Right hindlimb (tissue), 1 donor: ENCODE measurements around the gene HAVCR2.
A peak's percentile ranks its signal among the peaks of the same experiment; 100 is the strongest.

ENCODE experiments used
- DNase-seq: peaks from one replicate; pipeline ENCODE4 v3.0.0-alpha.2; 2018

The HAVCR2 gene

DNA sequence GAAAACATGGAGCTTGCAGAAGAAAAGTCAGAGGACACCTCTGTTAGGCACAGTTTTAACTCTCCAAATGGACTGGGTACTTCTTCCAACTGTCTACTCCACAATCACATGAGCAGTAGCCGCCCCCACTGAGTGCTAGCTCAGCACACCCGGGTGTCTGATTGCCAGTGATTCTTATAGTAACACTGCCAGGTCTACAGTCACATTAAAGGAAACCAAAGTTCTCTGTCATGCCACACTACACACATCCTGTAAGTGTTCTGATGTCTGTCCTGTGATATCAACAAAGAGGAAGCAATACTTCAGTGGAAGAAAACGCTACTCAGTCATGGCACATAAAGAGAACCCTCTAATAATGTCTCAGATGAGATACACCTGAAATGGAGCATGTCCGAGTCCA lies at the start of gene HAVCR2:
TSS of gene HAVCR2 (minus strand) at position 69 of the 400 bp plus-strand sequence. CDS start at position 8, 61 bp downstream.
- no peak for DNase-seq

DNA sequence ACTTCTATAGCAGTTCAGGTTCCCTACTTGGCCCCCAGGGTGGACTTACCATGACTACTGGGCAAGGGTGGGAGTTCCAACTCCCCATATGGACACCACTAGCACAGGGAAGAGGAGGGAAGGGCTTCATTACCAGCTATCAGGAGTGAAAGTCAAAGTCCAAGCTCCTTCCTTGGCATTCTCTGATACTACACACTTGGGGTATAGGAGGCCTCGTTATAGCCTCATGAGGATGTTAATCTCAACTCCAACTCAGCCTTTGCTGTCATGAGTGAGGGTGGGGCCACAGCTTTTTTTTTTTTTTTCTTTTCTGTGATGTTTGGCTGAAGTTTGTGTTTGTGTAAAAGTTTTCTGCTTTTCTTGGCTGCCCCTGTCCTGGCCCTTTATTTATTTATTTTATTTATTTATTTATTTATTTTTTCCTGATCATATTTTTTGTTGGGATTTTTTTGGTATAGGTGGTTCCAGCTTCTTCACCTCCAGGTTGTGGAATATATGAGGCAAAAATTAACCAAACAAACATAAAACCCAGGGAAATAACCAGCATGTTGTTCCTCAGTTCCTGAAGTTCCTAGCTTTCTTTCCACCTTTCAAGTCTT lies 48.5 kb upstream of the HAVCR2 start:
- DNase-seq, result no peak

DNA sequence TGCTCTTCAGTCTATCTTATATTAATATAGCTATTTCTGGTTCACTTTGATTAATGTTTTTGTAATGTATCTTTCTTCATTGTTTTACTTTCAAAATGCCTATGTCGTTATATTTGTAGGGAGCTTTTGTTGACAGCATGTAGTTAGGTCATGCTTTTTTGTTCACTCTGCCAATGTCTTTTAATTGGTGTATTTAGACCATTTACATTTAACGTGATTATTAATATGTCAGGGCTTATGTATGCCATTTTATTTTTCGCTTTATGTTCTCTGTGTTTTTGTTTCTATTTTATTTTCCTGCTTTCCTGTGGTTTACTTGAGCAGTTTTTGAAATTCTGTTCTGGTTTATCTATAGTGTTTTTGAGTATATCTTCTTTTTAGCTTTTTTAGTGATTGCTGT lies 46.5 kb upstream of the HAVCR2 start:
- no peak for DNase-seq

DNA sequence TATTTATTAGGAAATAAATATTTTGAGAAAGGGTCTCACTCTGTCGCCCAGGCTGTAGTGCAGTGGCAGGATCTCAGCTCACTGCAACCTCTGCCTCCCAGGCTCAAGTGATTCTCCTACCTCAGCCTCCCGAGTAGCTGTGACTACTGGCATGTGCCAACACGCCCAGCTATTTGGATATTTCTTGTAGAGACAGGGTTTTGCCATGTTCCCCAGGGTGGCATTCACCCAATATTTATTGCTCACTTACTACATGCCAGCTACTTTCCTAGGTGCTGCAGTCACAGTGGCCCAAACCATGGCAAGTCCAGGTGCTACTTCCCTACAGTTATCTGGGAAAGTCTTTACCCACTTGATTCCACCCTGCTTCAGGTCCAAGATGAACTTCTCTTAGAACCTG lies 42.2 kb upstream of the HAVCR2 start:
- DNase-seq, result no peak

DNA sequence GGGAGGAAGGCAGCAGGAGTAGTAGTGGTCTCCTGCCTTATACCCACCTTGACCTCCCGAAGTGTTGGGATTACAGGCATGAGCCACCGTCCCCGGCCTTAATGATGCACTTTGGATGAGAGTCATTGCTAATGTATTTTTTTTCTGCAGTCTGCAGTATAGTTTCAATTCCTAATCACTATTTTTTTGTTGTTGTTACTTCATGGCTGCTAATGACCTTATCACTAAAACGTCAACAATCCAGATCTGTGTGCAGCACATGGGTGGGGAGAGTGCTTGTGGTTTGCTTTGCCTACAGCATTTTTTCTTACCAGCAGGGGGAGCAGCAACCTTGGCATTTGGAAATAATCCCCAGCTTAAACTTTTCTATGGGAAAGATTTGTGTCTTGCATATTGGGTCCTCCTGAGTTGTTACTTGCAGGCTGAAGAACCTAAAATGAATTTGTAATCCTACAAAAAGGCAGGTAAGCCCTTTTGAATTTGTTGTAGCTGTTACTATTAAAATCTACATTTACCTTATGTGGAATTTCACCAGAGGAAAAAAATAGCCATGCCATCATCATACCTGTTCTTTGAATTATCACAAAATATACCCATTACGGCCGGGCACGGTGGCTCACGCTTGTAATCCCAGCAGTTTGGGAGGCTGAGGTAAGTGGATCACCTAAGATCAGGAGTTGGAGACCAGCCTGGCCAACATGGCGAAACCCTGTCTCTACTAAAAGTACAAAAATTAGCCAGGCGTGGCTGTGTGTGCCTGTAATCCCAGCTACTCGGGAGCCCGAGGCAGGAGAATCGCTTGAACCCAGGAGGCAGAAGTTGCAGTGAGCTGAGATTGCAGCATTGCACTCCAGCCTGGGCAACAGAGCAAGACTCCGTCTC lies 40.1 kb upstream of the HAVCR2 start:
- DNase-seq, result peak; percentile 70

DNA sequence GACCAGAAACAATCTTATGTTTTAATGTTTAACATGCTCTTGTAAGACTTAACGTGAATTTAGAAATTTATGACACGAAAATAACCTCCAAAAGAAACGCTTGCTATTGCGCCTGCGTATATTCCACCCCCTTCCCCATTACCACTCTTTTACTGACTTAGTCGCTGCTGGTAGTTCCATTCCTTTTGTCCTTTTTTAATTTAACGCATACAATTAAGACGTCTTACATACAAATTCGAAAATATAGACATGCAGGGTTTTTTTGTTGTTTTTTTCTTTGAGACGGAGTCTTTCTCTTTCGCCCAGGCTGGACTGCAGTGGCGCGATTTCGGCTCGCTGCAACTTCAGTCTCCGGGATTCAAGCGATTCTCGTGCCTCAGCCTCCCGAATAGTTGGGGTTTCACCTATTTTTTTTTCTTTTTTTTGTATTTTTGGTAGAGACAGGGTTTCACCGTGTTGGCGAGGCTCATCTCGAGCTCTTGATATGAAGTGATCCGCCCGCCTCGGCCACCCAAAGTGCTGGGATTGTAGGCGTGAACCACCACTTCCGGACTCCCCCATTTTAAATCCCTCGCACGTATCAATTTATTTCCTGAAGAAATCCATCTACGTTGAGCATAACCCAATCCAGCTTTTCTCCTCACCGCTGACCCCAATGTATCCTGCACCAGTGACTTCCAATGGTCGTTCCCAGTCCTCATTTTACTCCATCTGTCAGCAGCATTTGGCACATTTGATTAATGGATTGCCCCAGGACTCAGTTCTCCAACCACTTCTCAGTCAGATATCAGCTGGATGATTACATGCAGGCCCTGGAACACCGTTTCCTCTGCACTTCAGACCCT lies 34.5 kb upstream of the HAVCR2 start:
- peak; percentile 71 for DNase-seq

DNA sequence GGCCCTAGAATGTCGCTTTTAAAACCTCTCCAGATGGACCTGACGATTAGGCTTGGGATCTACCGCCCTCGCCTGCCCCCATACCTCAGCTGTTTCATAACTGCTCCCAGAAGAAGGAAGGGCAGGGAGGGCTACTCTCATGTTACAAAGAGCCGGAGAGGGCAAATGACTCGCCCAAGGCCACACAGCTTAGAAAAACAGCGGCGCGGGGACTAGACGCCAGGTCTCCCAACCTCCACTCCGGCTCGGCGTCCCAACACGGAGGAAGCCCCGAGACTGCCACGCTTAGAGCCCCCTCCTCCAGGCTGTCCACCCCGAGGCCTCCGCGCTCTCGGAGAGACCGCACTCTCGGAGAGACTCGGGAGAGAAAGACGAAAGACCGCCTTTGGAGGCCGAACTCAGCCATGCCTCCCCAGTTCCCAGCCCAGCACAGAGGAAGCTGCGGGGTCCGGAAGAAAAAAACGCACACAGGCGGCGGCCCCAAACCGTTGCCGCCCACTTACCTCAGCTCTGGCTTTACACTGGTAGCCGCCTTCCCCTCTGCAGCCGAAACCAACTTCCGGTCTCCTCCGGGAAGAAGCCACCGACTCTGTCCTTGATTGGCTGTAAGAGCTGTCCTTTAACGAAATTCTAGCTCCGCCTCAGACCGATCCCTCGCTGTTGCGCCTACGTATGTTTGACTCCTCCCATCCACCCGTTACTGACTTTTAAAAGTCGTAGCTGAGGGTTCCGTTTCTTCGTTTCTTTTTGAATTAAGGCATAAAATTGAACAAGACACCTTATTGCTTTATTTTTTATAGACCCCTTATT lies 33.7 kb upstream of the HAVCR2 start, which contains the start of gene MED7:
TSS of gene MED7 (minus strand) at position 549 of the 810 bp plus-strand sequence. CDS start 3,434 bp downstream, outside the sequence.
- peak; percentile 98 for DNase-seq

DNA sequence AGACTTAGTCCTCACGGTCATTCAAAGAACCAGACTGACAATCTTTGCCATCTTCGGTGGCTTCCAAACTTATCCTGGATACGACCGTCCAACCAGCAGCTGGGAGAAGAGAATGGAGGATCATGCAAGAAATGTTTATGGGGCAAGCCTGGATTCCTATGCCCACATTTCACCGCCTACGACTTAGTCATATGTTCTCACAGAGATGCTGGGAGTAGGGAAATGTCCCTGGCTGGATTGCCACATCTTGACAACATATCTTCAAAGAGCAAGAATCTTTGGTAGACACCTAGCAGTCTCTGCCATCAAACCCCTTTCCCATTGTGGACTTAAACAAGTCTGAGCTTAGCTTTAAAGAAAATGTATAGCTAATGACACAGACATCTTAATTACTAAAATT lies 28.8 kb upstream of the HAVCR2 start:
- no peak for DNase-seq

DNA sequence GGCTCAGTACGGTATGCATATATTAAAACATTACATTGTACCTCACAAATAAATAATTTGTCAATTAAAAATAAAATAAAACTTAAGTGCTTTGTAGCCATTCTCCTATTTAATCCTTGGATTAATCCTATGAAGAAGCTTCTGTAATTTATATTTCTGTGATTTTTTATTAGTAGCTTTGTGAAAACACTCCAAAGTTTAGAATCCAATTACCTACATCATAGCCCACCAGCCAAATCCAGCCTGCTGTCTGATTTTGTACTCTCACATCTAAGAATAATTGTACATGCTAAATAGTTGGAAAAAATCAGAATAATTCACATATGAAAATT lies 23.4 kb upstream of the HAVCR2 start:
- DNase-seq, result no peak

DNA sequence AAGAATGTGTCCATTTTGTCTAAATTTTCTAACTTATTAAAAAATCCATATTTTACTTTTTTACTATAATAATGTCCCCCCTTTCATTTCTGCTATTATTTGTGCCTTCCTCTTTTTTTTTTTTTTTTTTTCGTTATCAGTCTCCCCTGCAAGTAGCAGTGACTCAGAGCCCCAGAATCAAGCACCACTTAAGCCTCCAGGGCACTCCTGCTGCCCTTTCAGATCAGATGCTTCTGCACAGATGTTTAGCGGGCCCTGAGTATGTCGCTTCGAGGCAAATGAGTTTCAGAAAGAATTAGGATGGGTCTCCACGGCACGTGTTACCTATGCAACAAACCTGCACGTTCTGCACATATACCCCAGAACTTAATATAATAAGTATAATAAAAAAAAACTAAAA lies 22.1 kb upstream of the HAVCR2 start:
- no peak for DNase-seq

DNA sequence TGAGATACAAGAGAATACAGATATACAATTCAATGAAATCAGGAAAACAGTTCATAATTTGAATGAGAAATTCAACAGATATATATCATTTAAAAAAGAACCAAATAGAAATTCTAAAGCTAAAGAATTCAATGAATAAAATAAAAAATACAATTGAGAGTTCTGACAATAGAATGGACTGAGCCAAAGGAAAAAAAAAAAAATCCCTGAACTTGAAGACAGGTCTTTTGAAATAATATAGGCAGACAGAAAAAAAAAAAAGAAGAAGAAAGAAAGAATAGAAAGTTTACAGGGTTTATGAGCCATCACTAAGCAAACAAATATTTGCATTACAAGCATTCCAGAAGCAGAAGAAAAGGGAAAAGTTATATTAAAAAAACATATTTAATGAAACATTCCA lies 12.9 kb upstream of the HAVCR2 start:
- no peak for DNase-seq

DNA sequence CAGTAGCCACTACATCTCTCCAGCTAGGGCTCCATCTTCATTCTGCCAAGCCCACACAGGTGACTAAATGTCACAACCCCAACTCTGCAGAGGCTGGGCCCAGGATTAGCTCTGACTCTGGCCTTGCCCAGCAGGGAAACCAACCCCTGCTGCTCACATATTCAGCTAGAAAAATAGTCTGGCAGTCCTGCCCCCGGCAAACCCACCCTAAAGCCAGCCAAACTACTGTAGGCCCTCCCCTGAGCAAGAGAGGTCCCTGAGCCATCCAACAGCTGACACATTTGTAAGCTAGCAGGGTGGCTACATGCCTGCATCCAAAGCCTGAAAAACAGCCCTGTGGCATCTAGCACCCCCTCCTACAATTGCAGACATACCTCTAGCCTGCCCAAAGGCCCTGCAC lies 11.3 kb upstream of the HAVCR2 start:
- no peak for DNase-seq

DNA sequence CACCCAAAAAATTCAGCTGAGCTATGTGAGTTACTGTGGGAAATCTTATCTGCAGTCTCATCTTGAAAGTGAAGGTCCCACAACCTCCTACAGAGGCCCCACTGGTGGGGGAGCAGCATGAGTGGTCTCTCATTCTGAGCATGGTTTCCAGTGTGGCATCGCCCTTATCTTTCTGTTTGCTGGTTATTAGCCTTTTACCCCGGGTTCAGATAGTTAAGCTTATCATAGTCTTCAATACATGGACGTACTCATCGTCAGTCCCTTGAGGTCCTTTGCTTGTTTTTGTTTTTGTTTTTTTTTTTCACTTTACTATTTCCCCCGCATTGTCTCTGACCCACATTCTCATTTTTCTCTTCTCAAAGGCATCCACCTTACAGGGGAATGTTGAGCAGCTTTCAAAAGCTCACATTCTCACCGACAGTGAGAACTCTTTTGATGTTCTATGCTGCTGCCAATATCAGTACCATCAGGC lies 7.7 kb upstream of the HAVCR2 start:
- no peak for DNase-seq

DNA sequence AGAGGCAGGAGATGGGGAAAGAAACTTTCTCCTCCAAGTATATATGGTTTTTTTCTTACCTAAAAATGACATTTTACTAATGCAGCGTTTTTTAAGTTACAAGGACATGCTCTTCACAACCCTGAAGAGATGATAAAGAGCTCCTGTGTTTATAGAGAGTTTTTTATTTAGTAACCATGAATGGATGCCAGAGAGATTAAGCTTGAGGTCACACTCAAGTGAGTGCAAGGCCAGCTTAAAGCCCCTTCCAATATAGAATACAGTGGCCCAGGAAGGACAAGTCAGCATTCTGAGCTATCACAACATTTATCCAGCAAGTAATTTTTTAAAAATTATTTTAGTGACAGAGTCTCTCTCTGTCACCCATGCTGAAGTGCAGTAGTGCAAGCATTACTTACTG lies 6.7 kb upstream of the HAVCR2 start:
- DNase-seq, result no peak

DNA sequence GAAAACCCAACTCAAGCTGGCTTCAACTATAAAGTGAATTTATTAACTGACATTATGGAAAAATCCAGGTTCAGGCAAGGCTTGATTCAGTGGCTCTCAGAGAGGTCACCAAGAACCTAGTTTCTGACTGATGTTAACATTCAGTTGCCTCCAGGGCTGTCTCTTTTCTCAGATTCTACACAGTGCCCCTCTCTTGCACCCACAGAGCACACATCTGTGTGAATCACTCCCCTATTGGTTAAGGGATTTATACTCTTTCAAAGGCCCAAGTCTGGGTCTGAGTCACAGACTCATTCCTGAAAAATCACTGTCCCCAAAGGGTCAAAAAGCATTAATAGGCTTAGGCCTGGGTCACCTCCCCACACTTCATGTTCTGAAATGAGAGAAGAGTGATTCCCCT lies 6.2 kb upstream of the HAVCR2 start:
- no peak for DNase-seq

DNA sequence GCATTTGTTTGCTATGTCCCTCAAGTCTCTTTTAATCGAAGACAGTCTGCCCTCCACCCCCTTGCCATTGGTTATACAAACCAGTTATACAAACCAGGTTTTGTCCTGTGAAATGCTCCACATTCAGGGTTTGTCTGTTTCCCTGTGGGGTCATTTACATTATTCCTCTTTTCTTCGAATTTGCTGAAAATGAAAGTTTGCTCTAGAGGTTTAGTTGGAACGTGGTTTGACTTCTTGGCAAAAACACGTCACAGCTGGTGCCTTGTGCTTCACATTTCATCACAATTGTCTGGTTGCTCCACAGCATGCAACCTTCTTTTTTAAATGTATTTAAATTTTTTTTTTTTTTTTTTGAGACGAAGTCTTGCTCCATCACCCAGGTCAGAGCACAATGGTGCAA lies 4.2 kb upstream of the HAVCR2 start:
- DNase-seq, result peak; percentile 40

DNA sequence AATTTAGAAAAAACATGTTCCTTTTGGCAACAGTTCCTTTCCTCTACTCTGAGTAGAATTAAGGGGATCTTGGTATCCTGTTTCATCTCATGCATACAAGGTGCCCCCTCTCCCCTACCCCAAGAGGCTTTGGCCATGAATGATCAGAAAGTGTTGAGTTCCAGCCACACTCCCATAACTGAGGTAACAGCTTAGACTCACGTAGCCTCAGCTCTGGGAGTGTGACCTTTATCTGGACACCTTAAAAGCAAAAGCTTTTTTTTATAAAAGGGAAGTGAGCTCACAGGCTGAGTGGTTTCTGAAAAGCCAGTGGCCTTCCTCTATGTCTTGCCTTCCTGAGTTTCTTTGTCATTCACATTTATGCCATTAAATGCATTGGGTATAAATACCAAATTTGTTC lies 900 bp upstream of the HAVCR2 start:
- DNase-seq, result no peak

DNA sequence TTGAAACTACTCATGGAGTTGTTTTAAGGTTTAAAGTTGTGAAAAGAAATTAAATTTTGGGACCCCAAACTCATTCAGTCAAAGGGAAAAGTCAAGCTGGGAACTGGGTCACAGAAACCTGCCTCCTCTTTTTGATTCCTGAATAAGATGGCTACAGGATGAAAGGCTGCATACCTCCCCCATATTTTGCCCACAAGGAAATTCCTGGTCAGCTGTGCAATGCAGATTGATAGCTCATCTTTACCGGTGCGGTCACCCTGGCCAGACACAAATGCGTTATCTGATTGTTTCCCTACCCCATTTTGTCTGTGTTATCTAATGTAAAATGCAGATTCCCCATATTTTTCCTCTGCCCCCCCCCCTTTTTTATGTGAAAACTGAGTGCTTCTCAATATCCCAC lies 1.3 kb downstream of the HAVCR2 start:
- no peak for DNase-seq

DNA sequence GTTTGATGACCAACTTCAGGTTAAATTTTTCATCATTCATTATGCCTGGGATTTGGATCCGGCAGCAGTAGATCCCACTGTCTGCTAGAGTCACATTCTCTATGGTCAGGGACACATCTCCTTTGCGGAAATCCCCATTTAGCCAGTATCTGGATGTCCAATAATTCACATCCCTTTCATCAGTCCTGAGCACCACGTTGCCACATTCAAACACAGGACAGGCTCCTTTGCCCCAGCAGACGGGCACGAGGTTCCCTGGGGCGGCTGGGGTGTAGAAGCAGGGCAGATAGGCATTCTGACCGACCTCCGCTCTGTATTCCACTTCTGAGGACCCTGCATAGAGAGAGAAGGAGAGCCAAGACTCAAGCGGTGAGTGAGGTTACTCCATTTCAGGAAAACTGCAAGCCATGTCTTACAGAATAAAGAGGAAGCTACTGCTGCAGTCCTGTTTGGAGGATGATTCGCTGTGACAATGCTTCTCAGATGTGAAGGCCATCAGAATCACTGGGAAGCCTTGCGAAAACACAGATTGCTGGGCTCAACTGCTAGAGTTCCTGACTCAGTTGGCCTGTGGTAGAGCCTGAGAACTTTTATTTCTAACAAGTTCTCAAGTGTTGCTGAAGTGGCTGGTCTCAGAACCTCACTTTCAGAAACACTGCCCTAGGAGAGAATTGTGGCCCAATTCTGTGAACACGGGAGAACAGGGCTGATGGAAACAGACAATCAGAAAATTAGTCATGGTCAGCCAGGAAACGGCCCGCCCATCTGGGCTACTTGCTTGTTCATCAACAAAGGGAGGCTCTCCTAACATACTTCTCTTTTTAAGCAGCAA lies 2.0 kb downstream of the HAVCR2 start:
- DNase-seq, result no peak

DNA sequence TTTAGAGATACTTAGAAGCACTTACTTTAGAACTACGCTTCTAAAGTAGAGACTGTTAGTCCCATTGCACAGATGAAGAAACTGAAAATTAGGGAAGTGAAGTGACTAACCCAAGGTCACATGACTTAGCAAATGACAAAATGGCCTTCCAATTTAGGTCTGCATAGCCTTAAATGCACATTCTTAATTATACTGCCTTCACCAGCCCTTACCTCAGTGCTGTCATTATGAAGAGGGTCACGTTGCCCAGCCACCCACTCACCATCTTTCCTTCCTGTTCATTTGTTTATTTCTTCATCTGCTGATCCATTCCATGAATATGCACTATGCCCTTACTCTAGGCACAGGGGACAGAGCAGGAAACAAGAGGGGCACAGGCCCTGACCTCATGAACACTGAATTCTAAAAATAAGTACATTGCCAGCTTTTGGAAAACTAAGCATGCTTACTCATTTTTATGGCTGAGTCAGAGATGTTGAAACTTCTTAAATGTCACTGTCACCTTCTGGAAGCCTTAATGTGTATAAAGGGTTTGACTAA lies 8.6 kb downstream of the HAVCR2 start:
- DNase-seq, result no peak

DNA sequence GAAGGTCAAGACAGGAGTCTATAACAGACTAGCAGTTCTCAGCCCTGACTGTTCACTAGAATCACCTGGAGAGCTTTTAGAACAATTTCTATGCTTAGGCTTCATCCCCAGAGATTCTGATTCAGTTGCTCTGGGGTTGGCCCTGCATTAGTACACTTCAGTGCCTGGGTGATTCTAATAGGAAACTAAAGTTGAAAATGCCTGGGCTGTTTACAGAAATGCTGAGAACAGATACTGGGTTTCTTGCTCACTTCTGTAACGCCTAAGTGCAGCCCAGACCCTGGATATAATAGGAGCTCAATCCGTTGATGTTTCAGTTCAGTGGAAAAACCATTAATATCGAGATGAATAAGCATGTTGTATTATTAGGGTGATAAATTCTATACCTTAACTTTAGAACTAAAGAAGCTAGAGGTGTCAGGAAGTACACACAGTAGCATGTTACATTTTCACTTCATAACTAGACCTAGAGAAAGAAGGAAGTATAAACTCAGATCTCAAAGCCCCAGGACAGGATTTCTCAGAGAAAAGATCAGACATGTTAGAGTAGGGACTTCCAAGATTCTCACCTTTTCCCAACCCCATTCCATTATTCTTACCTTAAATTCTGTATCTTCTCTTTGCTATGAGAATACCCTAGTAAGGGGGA lies 20.4 kb downstream of the HAVCR2 start:
- no peak for DNase-seq
